Fibroblast of pulmonary artery (primary cell): ENCODE results near the gene SKIC8.

ENCODE experiments used
- DNase-seq: peaks from one replicate; pipeline ENCODE4 v3.0.0-alpha.2; 2010; ENCODE audit warnings: low read depth
- H3K4me3 ChIP-seq: replicated peaks from 2 replicates; pipeline ENCODE4 v1.5.1; 2011; ENCODE audit warnings: low read depth, mild to moderate bottlenecking, control low read depth, low read length, moderate library complexity
- CTCF ChIP-seq: IDR thresholded peaks from 2 replicates; pipeline ENCODE4 v1.5.1; 2011; ENCODE audit warnings: mild to moderate bottlenecking, control low read depth, low read length, inconsistent platforms; ENCODE audit errors: missing control alignments

SKIC8 gene

GRCh38 chr15:78329625-78330024, 30.2 kb upstream of the SKIC8 start:
- no peak for TF ChIP-seq CTCF
- no peak overlapping the region for H3K4me3 ChIP-seq
- no peak for DNase-seq

- no peak for DNase-seq
- no peak overlapping the region for H3K4me3 ChIP-seq
- TF ChIP-seq CTCF: no peak
These were observed 28.1 kb upstream of the SKIC8 start for GRCh38 chr15:78327466-78327865.

DNA sequence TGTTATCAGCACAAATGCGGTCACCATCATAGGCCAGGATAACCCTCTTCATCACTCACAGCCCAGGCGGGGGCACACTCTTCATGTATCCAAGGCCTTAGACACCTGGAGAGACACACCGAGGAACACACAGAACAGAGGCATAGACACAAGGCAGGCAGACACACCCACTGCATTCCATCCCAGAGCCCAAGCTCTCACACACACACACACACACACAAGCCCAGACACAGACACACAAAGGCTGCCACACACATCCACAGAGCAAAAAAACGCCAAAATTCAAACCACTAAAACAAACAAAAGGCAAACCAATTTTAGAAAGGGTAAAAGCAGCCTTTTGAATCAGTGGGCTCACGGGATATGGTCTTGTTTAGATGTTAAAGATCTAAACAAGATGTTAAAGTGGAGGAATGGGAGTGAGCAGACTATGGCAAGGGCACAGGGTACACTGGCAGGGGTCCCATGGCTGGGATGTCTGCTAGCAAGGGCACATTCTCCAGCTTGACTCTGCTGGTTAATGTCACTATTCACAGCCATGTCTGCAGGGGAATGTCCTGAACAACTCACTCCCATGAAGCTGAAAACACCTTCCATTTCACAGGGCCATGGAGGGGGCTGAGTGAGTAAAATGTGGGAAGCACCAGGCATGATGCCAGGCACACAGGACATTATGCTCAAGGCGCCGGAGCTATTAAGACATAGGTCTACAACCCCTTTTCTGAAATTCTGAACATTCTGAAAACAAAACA, 25.9 kb upstream of the SKIC8 start:
- no peak overlapping the region for H3K4me3 ChIP-seq
- DNase-seq: peak; percentile 25
- TF ChIP-seq CTCF: no peak

DNA sequence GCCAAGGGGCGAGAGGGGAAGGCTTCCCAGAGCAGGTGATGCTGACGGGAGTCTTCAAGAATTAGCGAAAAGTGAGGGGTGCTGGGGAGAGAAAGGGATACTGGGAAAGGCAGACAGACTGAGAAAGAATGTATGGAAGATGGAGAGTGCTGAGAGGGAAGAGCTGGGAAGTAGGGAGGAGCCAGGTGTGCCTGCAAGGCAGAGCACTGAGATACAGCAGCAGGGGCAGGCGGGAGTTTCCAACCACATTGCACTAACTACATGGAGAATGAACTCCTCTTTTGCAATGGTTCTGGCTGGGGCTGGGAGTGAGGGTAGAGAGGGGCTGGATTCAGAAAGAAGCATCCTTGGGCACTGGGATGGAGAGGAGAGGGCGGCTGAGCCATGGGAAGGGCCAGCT, 24.7 kb upstream of the SKIC8 start:
- H3K4me3 ChIP-seq: no peak overlapping the region
- no peak for DNase-seq
- no peak for TF ChIP-seq CTCF

DNA sequence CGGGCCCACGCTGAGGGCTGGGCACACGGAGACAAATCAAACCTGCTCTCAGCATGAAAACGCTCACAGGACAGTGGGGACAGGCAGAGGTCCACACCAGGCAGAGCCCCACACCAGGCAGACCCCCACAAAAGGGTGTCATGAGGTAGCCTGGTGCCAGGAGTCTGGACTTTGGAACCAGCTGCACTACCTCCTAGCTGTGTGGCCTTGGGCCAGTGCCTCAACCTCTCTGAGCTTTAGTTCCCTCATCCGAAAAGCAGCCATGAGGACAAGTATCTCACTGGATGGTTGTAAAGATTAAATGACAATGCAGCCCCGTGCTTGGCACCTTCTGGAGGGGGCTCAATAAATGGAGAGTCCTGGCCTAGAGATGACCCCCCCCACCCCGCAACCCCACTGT, 24.3 kb upstream of the SKIC8 start:
- DNase-seq: no peak
- no peak overlapping the region for H3K4me3 ChIP-seq
- no peak for TF ChIP-seq CTCF

DNA sequence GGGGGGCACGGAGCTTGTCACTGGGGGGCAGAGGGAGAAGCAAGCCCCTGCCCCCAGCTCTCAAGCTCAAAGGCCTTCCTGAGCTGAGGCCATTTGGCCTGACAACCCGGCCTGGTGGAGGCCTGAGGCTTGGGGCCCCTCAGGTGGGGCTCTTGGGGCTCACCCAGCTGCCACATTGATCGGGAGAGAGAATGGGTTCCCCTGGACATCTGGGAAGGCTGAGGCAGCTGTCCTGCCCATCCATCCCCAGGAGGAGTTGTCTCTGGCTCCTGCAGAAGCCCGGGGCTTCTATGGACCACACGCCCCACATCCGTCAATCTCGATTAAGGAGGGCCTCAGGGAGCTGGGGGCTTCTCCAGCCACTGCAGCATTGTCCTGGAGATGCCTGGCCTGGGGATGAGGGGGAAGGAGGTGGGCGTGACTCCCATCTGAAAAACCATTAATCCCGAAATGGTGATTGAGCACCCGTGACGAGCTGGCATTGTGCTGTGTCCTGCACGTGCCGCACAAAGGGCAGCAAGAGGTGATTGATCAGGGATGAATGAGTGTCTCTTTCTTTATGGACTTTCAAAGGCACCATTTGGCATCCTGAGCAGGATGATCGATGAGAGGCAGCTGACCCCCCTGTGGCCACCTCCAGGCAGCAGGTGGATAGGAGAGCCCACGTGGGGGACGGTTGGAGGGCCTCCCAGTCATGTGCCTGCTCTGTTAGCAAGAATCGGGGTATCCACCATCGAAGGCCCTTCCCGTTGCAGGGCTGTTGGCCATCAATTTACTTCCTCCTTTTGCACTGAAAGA, 23.5 kb upstream of the SKIC8 start:
- no peak for DNase-seq
- TF ChIP-seq CTCF: no peak

DNA sequence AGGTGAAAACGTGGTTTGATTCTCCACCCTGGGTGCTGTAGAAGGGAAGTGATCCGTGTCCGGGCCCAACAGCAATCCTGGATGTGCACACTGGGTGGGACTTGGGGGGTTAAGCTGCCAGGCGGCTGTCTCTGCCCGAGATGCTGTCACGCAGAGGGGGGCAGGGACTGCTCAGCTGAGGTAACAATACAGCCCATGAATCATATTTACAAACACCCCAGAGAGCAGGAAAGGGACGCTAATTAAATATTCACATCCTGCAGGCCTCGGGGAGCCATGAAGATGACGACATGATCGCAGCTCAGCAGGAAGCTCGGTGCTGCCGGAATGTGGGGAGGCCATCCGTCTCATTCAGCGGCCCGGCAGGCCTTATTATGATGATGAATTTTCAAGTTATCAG, 22.8 kb upstream of the SKIC8 start:
- H3K4me3 ChIP-seq: no peak overlapping the region
- DNase-seq: peak; percentile 50
- no peak for TF ChIP-seq CTCF

More for the DNA sequence above, 23.5 kb upstream of the SKIC8 start:
- H3K4me3 ChIP-seq: no peak overlapping the region
